Calu3 (cell line): Measurements from ENCODE around the gene ADAP2. TPM values are rescaled to one million over a fixed set of nuclear protein-coding genes. Genes with fewer than 3 reads are reported as not detected.
"Not testable (repeated sequence)": the region's sequence is repeated elsewhere in the genome, so short reads cannot be mapped to it uniquely, and the experiment has no call there.

Source experiments
- BruUV-seq: library from RNA; stranded (reverse); fragments of 400-500 nt; replicated peaks from 2 replicates; lab custom pipeline; 2021; lab: Mats Ljungman, UMichigan
- CTCF ChIA-PET: fragments of 300-600 bp; sonication (Branson Sonifier 250); formaldehyde crosslinking; loops from one replicate; lab custom pipeline; 2022; ENCODE audit warnings: antibody characterized with exemption; lab: Charles Lee
- DNase-seq: peaks from one replicate; pipeline ENCODE4 v3.0.0; 2022
- H3K27ac Mint-ChIP-seq: one replicate; pipeline ENCODE4 v1.8.0; 2022; ENCODE audit warnings: mixed read lengths; ENCODE audit not compliant: unreplicated experiment
- H3K27me3 Mint-ChIP-seq: one replicate; pipeline ENCODE4 v1.8.0; 2022; ENCODE audit warnings: mixed read lengths; ENCODE audit not compliant: unreplicated experiment
- H3K36me3 Mint-ChIP-seq: one replicate; pipeline ENCODE4 v1.8.0; 2022; ENCODE audit warnings: mild to moderate bottlenecking, moderate library complexity, mixed read lengths; ENCODE audit not compliant: insufficient read depth, unreplicated experiment
- H3K4me1 Mint-ChIP-seq: one replicate; pipeline ENCODE4 v1.8.0; 2022; ENCODE audit warnings: mild to moderate bottlenecking, low read depth, mixed read lengths; ENCODE audit not compliant: unreplicated experiment
- H3K4me3 Mint-ChIP-seq: one replicate; pipeline ENCODE4 v1.8.0; 2022; ENCODE audit warnings: mild to moderate bottlenecking, low read depth, moderate library complexity, mixed read lengths; ENCODE audit not compliant: unreplicated experiment
- H3K9me3 Mint-ChIP-seq: one replicate; pipeline ENCODE4 v1.8.0; 2022; ENCODE audit warnings: low read depth, mixed read lengths; ENCODE audit not compliant: unreplicated experiment
- intact Hi-C: fragments of 100-400 bp; cut with micrococcal nuclease; formaldehyde crosslinking; loops from one replicate; pipeline ENCODE4 v1.10.0; 2022; ENCODE audit not compliant: unreplicated experiment
- total RNA-seq: library from RNA; stranded (reverse); gene quantifications from 2 replicates; pipeline ENCODE4 v1.2.3, GENCODE V29; 2022
- TF ChIP-seq, protein P1 (sequence below): fragments of 200-600 bp; IDR thresholded peaks from one replicate; pipeline ENCODE4 v1.8.0; 2022; ENCODE audit warnings: antibody characterized with exemption; ENCODE audit not compliant: unreplicated experiment

Gene ADAP2
- total RNA-seq, 1 experiment from 2014 or later: 2.1 TPM

DNA sequence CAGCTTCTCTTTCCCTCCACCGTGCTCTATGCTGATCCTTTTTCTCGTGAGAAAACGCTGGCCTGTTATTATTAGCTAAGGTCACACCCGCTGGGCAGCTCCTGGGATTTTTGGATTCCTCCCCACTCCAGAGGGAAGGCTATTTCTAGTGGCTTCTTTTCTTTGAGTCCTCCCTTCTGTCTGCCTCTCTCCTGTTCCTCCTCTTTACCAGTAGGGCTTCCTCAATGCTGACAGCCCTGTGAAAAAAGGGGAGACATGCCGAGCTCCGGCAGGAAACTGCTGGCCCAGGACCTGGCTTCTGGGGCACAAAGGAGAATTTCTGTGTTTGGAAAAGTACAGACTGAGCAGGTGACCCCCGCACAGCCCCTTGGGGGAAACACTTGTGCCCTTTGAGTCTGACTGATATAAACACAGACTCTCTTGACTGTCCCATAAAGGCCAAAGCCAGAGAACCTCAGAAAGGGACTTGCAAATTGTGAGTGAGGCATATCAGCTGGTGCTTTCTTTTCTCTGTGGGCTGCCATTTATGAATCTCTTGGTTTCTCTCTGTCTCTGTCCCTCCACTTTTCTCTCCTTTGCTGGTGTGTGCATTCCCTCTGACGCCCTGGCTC lies 35.1 kb downstream of the ADAP2 start:
- no peaks in the 10 kb centered on the region for H3K36me3 Mint-ChIP-seq
- BruUV-seq: no TSS peak
- H3K27ac Mint-ChIP-seq: no peak overlapping the region
- TF ChIP-seq, protein P1, sequence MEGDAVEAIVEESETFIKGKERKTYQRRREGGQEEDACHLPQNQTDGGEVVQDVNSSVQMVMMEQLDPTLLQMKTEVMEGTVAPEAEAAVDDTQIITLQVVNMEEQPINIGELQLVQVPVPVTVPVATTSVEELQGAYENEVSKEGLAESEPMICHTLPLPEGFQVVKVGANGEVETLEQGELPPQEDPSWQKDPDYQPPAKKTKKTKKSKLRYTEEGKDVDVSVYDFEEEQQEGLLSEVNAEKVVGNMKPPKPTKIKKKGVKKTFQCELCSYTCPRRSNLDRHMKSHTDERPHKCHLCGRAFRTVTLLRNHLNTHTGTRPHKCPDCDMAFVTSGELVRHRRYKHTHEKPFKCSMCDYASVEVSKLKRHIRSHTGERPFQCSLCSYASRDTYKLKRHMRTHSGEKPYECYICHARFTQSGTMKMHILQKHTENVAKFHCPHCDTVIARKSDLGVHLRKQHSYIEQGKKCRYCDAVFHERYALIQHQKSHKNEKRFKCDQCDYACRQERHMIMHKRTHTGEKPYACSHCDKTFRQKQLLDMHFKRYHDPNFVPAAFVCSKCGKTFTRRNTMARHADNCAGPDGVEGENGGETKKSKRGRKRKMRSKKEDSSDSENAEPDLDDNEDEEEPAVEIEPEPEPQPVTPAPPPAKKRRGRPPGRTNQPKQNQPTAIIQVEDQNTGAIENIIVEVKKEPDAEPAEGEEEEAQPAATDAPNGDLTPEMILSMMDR: no peak
- DNase-seq: no peak
- intact Hi-C loops: no loop called here
- H3K4me1 Mint-ChIP-seq: no peaks in the 10 kb centered on the region
- H3K4me3 Mint-ChIP-seq: no peak overlapping the region
- CTCF ChIA-PET: no interaction called here
- H3K9me3 Mint-ChIP-seq: no peaks in the 10 kb centered on the region
- peaks cover 25% of the 10 kb centered on the region for H3K27me3 Mint-ChIP-seq

DNA sequence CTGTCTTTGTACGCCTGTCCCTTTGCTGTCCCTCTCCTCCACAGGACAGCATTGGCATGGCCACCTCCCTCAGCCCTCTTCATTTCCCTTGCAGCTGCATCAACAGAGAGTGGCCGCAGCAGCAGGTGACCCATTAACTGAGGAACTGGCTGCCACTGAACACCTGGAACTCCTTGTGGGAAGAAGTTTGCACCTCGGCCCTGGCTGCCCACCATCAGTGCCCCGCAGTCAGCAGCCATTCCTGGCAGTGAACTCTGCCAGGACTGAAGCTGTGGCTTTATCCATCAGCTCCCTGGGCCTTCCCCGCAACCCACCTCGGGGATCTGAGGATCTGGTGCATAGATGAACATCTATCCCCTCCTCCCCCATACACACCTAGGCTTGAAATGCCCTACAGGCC lies 36.0 kb downstream of the ADAP2 start:
- intact Hi-C loops: no loop called here
- DNase-seq: no peak
- no peak overlapping the region for H3K4me3 Mint-ChIP-seq
- no peaks in the 10 kb centered on the region for H3K36me3 Mint-ChIP-seq
- peaks cover 25% of the 10 kb centered on the region for H3K27me3 Mint-ChIP-seq
- H3K9me3 Mint-ChIP-seq: no peaks in the 10 kb centered on the region
- BruUV-seq: no TSS peak
- H3K27ac Mint-ChIP-seq: no peak overlapping the region
- CTCF ChIA-PET: no interaction called here
- H3K4me1 Mint-ChIP-seq: no peaks in the 10 kb centered on the region
- TF ChIP-seq, protein P1: no peak

DNA sequence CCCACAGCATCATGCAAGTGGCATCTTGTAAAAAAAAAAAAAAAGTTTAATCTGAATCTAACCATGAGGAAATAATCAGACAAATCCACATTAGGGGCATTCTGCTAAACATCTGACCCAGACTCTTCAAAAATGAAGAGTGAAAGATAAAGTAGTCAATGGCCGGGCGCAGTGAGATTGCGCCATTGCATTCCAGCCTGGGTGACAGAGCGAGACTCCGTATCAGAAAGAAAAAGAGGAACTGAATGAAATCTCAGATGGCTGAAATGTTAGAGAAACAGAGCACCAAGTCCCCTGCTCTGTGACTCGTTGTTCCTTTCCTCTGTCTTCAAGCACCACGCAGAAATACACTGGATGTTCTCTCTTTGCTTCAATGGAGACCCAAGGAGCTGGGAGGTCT lies 36.4 kb downstream of the ADAP2 start:
- H3K4me3 Mint-ChIP-seq: no peak overlapping the region
- peaks cover 25% of the 10 kb centered on the region for H3K27me3 Mint-ChIP-seq
- CTCF ChIA-PET: no interaction called here
- H3K27ac Mint-ChIP-seq: no peak overlapping the region
- H3K9me3 Mint-ChIP-seq: no peaks in the 10 kb centered on the region
- H3K36me3 Mint-ChIP-seq: no peaks in the 10 kb centered on the region
- H3K4me1 Mint-ChIP-seq: no peaks in the 10 kb centered on the region
- DNase-seq: no peak
- intact Hi-C loops: no loop called here
- no TSS peak for BruUV-seq
- TF ChIP-seq, protein P1: no peak

GRCh38 chr17:30961209-30962188 lies 39.8 kb downstream of the ADAP2 start:
- Mint-ChIP-seq H3K4me3 (no peak overlapping the region), H3K27me3 (peaks cover 25% of the 10 kb centered on the region), H3K4me1 (no peaks in the 10 kb centered on the region), H3K9me3 (no peaks in the 10 kb centered on the region), H3K36me3 (no peaks in the 10 kb centered on the region), H3K27ac (no peak overlapping the region)
- TF ChIP-seq, protein P1: no peak
- BruUV-seq: no TSS peak
- intact Hi-C loops: no loop called here
- CTCF ChIA-PET: no interaction called here
- DNase-seq: no peak

DNA sequence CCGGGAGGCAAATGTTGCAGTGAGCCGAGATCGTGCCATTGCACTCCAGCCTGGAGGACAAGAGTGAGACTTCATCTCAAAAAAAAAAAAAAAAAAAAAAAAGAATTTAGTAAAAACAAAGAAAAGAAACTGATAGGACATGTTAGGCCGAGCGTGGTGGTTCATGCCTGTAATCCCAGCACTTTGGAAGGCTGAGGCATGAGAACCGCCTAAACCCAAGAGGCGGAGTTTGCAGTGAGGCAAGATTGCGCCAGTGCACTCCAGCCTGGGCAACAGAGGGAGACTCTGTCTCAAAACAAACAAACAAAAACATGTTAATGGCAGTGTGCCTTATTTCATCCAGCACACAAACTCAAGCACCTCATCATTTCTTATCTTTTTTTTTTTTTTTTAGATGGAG lies 42.6 kb downstream of the ADAP2 start:
- H3K27ac Mint-ChIP-seq, H3K4me3 Mint-ChIP-seq, H3K27me3 Mint-ChIP-seq, H3K9me3 Mint-ChIP-seq, DNase-seq, H3K36me3 Mint-ChIP-seq, H3K4me1 Mint-ChIP-seq, intact Hi-C loops, BruUV-seq: not testable (repeated sequence)
- CTCF ChIA-PET: interaction anchor here (0.7 kb wide), 1 partner anchor 619 kb away, joined by 6 read pairs; no protein-coding TSS in a partner anchor
